Neural progenitor cell (in vitro differentiated cells): Measurements from ENCODE around the gene CTNNBIP1.

Experiments
- CTCF ChIP-seq: fragments of 200-600 bp; sonication (generic); IDR thresholded peaks from 2 replicates; pipeline ENCODE4 v1.5.1; 2017; ENCODE audit warnings: antibody characterized with exemption, mild to moderate bottlenecking
- EZH2 ChIP-seq: fragments of 200-600 bp; sonication (generic); IDR thresholded peaks from 2 replicates; pipeline ENCODE4 v1.6.1; 2017; ENCODE audit warnings: antibody characterized with exemption, mild to moderate bottlenecking, moderate library complexity

- no peak for TF ChIP-seq CTCF
- no peak for TF ChIP-seq EZH2
Observed at GRCh38 chr1:9901148-9902059, 8.7 kb downstream of the CTNNBIP1 start.
